B cell (primary cell): ENCODE results near the gene TMEM108. TPM values are rescaled to one million over a fixed set of nuclear protein-coding genes. Genes with fewer than 3 reads are reported as not detected.

Experiments used
- ATAC-seq: fragments of 200-7000 bp; cut with Tn5 transposase; one replicate; pipeline ENCODE4 v1.10.0; 2021; ENCODE audit warnings: low read depth, mild to moderate bottlenecking, moderate number of reproducible peaks, moderate library complexity
- CTCF ChIA-PET: fragments of 350-600 bp; sonication (Branson Sonifier 250); formaldehyde crosslinking; loops from one replicate; lab custom pipeline; 2021; ENCODE audit warnings: antibody characterized with exemption, inconsistent platforms; lab: Charles Lee
- POLR2A ChIA-PET: fragments of 350-600 bp; sonication (Branson Sonifier 250); formaldehyde crosslinking; loops from one replicate; lab custom pipeline; 2021; ENCODE audit warnings: antibody characterized with exemption; lab: Charles Lee
- DNase-seq: peaks from one replicate; pipeline ENCODE4 v3.0.0; 2013
- H2AFZ ChIP-seq: 2 replicates; pipeline ENCODE4 v1.6.1; 2012; ENCODE audit warnings: mild to moderate bottlenecking, low read depth, low read length; ENCODE audit not compliant: insufficient read depth, poor library complexity, severe bottlenecking
- H3K27ac ChIP-seq, 2 donors: 1 replicate in 1 of 2; 2 replicates in 1 of 2; pipeline ENCODE4 v1.5.1; 2012 to 2013; ENCODE audit warnings: low read length in 2 of 2, mild to moderate bottlenecking in 2 of 2, moderate library complexity in 1 of 2
- H3K27me3 ChIP-seq, 4 experiments: fragments of 200-600 bp in 1 of 4; sonication (generic) in 1 of 4; replicated peaks in 1 of 4; 1 replicate in 2 of 4; 2 replicates in 2 of 4; pipeline versions ENCODE4 v1.6.1 to v1.7.0; 2013 to 2016; ENCODE audit warnings: low read length in 3 of 4, mild to moderate bottlenecking in 2 of 4, mixed read lengths in 1 of 4, moderate library complexity in 1 of 4; ENCODE audit not compliant: insufficient read depth in 4 of 4, control insufficient read depth in 3 of 4; ENCODE audit errors: control extremely low read depth in 1 of 4
- H3K36me3 ChIP-seq, 2 experiments: replicated peaks in 1 of 2; 1 replicate in 1 of 2; 2 replicates in 1 of 2; pipeline versions ENCODE4 v1.6.1 to v1.7.1; 2013; ENCODE audit warnings: low read length in 1 of 2; ENCODE audit not compliant: insufficient read depth in 2 of 2, control insufficient read depth in 1 of 2; ENCODE audit errors: control extremely low read depth in 1 of 2, extremely low read depth in 1 of 2
- H3K4me1 ChIP-seq, 2 donors: fragments of 200-600 bp in 1 of 2; sonication (generic) in 1 of 2; 1 replicate in 1 of 2; 2 replicates in 1 of 2; pipeline versions ENCODE4 v1.5.1 to v1.6.1; 2013 to 2017; ENCODE audit warnings: low read length in 2 of 2; ENCODE audit not compliant: control insufficient read depth in 2 of 2, insufficient read depth in 2 of 2
- H3K4me2 ChIP-seq: replicated peaks from 2 replicates; pipeline ENCODE3; 2012; ENCODE audit warnings: mild to moderate bottlenecking, low read depth, low read length; ENCODE audit not compliant: poor library complexity, severe bottlenecking
- H3K4me3 ChIP-seq, 5 experiments: fragments of 200-600 bp in 1 of 5; sonication (generic) in 1 of 5; 1 replicate in 3 of 5; 2 replicates in 2 of 5; pipeline versions ENCODE4 v1.5.1 to v1.7.0; 2011 to 2016; ENCODE audit warnings: low read length in 4 of 5, mild to moderate bottlenecking in 4 of 5, low read depth in 2 of 5, control low read depth in 1 of 5, moderate library complexity in 1 of 5; ENCODE audit not compliant: insufficient read depth in 1 of 5; ENCODE audit errors: control extremely low read depth in 1 of 5, extremely low read depth in 1 of 5
- H3K79me2 ChIP-seq: fragments of 200-600 bp; sonication (generic); one replicate; pipeline ENCODE4 v1.6.0; 2016; ENCODE audit warnings: low read length; ENCODE audit not compliant: control insufficient read depth, insufficient read depth
- H3K9ac ChIP-seq: fragments of 200-600 bp; sonication (generic); 2 replicates; pipeline ENCODE4 v1.6.1; 2017; ENCODE audit warnings: mild to moderate bottlenecking, low read length, moderate library complexity
- H3K9me3 ChIP-seq, 3 donors: one replicate each; pipeline versions ENCODE4 v1.6.1 to v1.7.1; 2013; ENCODE audit warnings: low read length in 2 of 3; ENCODE audit not compliant: control insufficient read depth in 2 of 3, insufficient read depth in 1 of 3; ENCODE audit errors: control extremely low read depth in 1 of 3
- H4K20me1 ChIP-seq: 2 replicates; pipeline ENCODE4 v1.6.0; 2012; ENCODE audit warnings: mild to moderate bottlenecking, low read length; ENCODE audit not compliant: insufficient read depth, control insufficient read depth, poor library complexity, severe bottlenecking
- H3K27ac Mint-ChIP-seq: one replicate; pipeline ENCODE4 v1.8.0; 2021; ENCODE audit warnings: mixed read lengths
- H3K27me3 Mint-ChIP-seq: one replicate; pipeline ENCODE4 v1.8.0; 2021; ENCODE audit warnings: mixed read lengths
- H3K4me1 Mint-ChIP-seq: one replicate; pipeline ENCODE4 v1.8.0; 2021; ENCODE audit warnings: mixed read lengths
- H3K4me3 Mint-ChIP-seq: one replicate; pipeline ENCODE4 v1.8.0; 2021; ENCODE audit warnings: mixed read lengths
- H3K9me3 Mint-ChIP-seq: one replicate; pipeline ENCODE4 v1.8.0; 2022; ENCODE audit warnings: mixed read lengths; ENCODE audit not compliant: insufficient read depth
- EZH2 ChIP-seq: IDR thresholded peaks from 2 replicates; pipeline ENCODE4 v1.6.1; 2012; ENCODE audit warnings: borderline replicate concordance, low read depth, mild to moderate bottlenecking, moderate library complexity, low read length; ENCODE audit not compliant: insufficient read depth, poor library complexity, severe bottlenecking
- WGBS: methylation state at CpG from one replicate; pipeline ENCODE4 v1.1.5; 2013; ENCODE audit warnings: missing lambda C conversion rate; ENCODE audit not compliant: insufficient coverage; 5-methylcytosine and 5-hydroxymethylcytosine counted together
- intact Hi-C: fragments of 100-400 bp; cut with micrococcal nuclease; formaldehyde crosslinking; loops from one replicate; pipeline ENCODE4 v1.10.0; 2022
- polyA plus RNA-seq: library from polyadenylated mRNA; depleted of rRNA; stranded (reverse); fragments of >200 nt; gene quantifications from 2 replicates; pipeline ENCODE4 v1.2.3, GENCODE V29; 2012
- total RNA-seq, 2 donors: library from RNA; stranded (reverse); fragments of 120-200 nt in 1 of 2; gene quantifications; 1 replicate in 1 of 2; 2 replicates in 1 of 2; pipeline versions ENCODE4 v1.2.3 to v1.2.4, GENCODE V29; 2013 to 2022
- TF ChIP-seq, protein P1 (sequence below): fragments of 200-600 bp; IDR thresholded peaks from one replicate; pipeline ENCODE4 v1.8.0; 2022; ENCODE audit warnings: antibody characterized with exemption, mild to moderate bottlenecking

Gene TMEM108
- total and polyA plus RNA-seq, 2 donors (not counting 1 experiment from before 2014, with no cell fraction given): not detected

DNA sequence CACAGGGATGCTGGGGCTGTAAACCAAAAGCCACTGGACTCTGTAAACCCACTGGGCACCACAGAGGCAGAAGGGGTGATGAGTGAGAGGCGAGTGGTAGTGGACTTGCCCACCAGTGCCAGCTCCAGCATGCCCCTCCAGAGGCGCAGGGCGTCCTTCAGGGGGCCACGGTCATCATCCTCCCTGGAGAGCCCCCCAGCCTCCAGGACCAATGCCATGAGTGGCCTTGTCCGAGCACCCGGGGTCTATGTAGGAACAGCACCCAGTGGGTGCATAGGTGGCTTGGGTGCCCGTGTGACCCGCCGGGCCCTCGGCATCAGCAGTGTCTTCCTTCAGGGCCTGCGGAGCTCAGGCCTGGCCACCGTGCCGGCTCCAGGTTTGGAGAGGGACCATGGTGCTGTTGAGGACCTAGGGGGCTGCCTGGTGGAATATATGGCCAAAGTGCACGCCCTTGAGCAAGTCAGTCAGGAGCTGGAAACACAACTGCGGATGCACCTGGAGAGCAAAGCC lies 361.9 kb downstream of the TMEM108 start, which contains the start of gene BFSP2:
Gene BFSP2, plus strand, starts transcription at position 51 of the 510 bp plus-strand sequence. Its CDS starts 28 bp downstream, at position 79.
- intact Hi-C loops: no loop called here
- no peak within 1 kb of the TSS for H3K27ac Mint-ChIP-seq
- peaks cover 3% of the 10 kb centered on the region for H3K4me1 Mint-ChIP-seq
- ATAC-seq (no peak), DNase-seq (no peak)
- Histone ChIP-seq H3K4me3 (no peak within 1 kb of the TSS), H3K4me2 (no peak within 1 kb of the TSS), H3K4me1 (peaks cover 0 to 6% of the 10 kb centered on the region in 2 donors), H3K36me3 (no peaks in the 10 kb centered on the region), H3K9ac (no peak within 1 kb of the TSS), H2AFZ (no peak within 1 kb of the TSS), H4K20me1 (no peaks in the 10 kb centered on the region), H3K9me3 (no peaks in the 10 kb centered on the region), H3K27ac (no peak within 1 kb of the TSS), H3K27me3 (peaks cover 0 to 4% (median 0%) of the 10 kb centered on the region in 4 experiments), H3K79me2 (no peaks in the 10 kb centered on the region)
- CTCF ChIA-PET: interaction anchor here (1.6 kb wide), 1 partner anchor 23 kb away, joined by 3 read pairs; no protein-coding TSS in a partner anchor
- peaks cover 7% of the 10 kb centered on the region for H3K27me3 Mint-ChIP-seq
- POLR2A ChIA-PET: no interaction called here
- H3K9me3 Mint-ChIP-seq: no peaks in the 10 kb centered on the region
- H3K4me3 Mint-ChIP-seq: no peak within 1 kb of the TSS
- WGBS: 97% methylated on average over 15 of the region's 15 CpGs
- TF ChIP-seq, protein P1, sequence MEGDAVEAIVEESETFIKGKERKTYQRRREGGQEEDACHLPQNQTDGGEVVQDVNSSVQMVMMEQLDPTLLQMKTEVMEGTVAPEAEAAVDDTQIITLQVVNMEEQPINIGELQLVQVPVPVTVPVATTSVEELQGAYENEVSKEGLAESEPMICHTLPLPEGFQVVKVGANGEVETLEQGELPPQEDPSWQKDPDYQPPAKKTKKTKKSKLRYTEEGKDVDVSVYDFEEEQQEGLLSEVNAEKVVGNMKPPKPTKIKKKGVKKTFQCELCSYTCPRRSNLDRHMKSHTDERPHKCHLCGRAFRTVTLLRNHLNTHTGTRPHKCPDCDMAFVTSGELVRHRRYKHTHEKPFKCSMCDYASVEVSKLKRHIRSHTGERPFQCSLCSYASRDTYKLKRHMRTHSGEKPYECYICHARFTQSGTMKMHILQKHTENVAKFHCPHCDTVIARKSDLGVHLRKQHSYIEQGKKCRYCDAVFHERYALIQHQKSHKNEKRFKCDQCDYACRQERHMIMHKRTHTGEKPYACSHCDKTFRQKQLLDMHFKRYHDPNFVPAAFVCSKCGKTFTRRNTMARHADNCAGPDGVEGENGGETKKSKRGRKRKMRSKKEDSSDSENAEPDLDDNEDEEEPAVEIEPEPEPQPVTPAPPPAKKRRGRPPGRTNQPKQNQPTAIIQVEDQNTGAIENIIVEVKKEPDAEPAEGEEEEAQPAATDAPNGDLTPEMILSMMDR: no peak
- TF ChIP-seq EZH2: no peak

DNA sequence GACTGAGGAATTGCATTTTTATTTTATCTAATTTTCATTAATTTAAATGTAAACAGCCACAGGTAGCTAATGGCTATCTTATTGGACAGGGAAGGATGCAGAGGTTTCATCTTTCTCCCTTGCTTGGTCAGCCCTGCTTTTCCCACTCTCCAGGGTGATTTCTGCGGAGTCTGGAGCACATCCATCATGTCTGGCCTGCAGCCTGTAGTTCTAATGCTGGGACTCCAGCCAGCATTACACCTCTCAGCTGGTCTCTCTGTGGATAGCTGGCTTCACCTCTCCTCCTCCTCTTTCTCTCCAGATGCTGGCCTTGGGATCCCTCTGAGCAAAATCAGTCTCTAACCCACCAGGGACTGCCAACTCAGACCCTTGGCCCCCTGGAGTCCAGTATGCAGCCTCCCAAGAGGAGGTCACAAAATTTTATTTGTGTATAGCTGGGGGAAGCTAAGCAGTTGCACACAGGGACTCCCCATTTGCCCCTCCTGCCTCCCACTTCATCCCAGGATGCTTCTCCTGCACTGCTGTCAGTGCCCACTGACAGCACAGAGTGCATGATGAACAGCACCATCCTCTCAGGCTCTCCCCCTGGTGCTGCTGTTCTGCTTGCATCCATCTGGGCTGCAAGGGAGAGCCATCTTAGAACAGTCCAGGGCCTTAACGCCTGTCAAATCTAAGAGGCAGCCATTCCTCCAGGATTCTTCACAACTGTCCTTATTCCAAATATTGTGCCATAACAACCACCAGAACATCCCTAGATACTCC lies 363.4 kb downstream of the TMEM108 start:
- H3K4me3 ChIP-seq: no peak overlapping the region
- peaks cover 10% of the 10 kb centered on the region for H3K27me3 Mint-ChIP-seq
- H3K9ac ChIP-seq: no peak overlapping the region
- no peak overlapping the region for H3K27ac Mint-ChIP-seq
- CTCF ChIA-PET: interaction anchor here (1.6 kb wide), 1 partner anchor 21 kb away, joined by 3 read pairs; no protein-coding TSS in a partner anchor
- no peak for ATAC-seq
- no peaks in the 10 kb centered on the region for H4K20me1 ChIP-seq
- H3K27ac ChIP-seq: no peak overlapping the region
- DNase-seq: no peak
- no peaks in the 10 kb centered on the region for H3K79me2 ChIP-seq
- no peaks in the 10 kb centered on the region for H3K9me3 Mint-ChIP-seq
- no peaks in the 10 kb centered on the region for H3K36me3 ChIP-seq
- no peaks in the 10 kb centered on the region for H3K9me3 ChIP-seq
- no peak overlapping the region for H3K4me3 Mint-ChIP-seq
- no peak for TF ChIP-seq EZH2
- TF ChIP-seq, protein P1: no peak
- POLR2A ChIA-PET: no interaction called here
- H3K4me2 ChIP-seq: no peak overlapping the region
- H3K27me3 ChIP-seq: peaks cover 0 to 4% (median 0%) of the 10 kb centered on the region in 4 experiments
- 83% methylated on average over 2 of the region's 2 CpGs for WGBS
- no peaks in the 10 kb centered on the region for H3K4me1 ChIP-seq
- intact Hi-C loops: no loop called here
- H3K4me1 Mint-ChIP-seq: no peaks in the 10 kb centered on the region
- no peak overlapping the region for H2AFZ ChIP-seq
